Measurements from ENCODE around the gene OCIAD1.

The OCIAD1 gene

DNA sequence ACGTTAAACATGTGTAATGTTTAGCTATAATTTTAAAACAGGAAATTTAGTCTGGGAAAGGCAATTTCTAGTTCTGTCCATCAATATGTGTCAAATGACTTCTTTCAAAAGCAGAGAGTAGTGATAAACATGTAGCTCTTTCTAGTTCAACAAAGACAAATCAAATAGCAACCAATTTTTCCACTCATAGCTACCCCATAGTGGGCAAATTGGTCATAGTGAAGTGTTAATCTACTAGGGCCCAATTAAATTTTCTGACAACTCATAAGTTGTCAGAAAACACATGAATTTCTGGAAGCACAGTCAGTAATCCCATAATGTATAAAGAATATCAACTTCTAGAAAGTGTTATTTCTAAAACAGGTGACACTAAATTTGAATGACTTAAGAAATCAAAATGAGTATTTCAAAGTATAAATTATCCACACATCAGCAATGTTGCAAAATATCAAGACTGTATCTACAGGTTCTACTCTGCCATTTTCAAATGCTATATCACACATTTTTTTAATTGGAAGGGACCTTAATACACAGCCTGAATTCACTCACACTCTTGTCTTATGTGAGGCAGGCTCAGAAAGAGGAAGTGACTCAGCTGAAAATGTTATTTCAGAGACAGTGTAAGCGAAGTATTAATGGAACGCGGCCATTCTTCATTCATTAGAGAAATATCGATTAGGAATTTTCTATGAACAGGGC is 68.0 kb downstream of the OCIAD1 start:
- no peak for DNase-seq

GRCh38 chr4:48899432-48899749 is 68.5 kb downstream of the OCIAD1 start:
- no peak for DNase-seq

DNA sequence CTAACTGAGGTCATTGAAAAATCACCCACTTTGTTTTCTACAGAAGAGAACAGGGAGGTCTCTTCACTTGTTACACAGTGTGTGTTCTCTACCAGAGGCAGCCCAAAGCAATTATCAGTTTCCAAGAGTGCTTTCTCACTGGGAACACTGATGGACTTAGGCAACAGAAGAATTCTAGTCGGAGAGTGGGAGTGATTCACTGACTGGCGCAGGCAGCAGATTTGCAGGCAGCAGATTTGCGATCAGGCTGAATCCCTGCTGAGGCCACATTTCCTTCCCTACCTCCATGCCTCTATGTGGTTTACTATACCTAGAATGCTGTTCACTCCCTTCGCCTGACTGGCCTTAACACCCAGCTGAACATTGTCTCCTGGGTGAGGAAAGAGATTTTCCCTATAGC is 69.1 kb downstream of the OCIAD1 start:
- DNase-seq = peak in 1 of 2 donors; percentile 14

- DNase-seq = no peak
Observed at GRCh38 chr4:48901196-48901595, 70.3 kb downstream of the OCIAD1 start.

DNA sequence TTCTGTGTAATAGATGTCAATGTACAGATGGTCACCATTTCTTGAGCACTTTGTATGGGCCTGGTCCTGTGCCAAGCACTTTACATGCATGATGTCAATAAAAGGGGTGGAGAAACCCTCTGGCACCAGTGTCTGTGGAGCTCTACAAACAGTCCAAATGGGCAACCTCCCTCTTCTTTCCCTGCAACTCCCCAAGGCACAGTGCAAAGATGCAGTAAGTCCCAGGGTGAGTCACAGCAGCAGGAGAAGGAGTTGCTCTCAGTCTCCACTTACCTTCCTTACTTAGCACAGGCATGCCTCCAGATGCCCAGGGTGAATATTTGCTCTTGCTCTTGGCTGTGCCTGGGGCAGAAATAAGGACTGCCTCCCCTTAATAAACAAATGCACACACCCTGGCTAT is 71.4 kb downstream of the OCIAD1 start:
- no peak for DNase-seq

- DNase-seq = no peak
Observed at GRCh38 chr4:48904101-48904500, 73.2 kb downstream of the OCIAD1 start.

GRCh38 chr4:48904541-48905142 is 73.8 kb downstream of the OCIAD1 start:
- no peak for DNase-seq

DNA sequence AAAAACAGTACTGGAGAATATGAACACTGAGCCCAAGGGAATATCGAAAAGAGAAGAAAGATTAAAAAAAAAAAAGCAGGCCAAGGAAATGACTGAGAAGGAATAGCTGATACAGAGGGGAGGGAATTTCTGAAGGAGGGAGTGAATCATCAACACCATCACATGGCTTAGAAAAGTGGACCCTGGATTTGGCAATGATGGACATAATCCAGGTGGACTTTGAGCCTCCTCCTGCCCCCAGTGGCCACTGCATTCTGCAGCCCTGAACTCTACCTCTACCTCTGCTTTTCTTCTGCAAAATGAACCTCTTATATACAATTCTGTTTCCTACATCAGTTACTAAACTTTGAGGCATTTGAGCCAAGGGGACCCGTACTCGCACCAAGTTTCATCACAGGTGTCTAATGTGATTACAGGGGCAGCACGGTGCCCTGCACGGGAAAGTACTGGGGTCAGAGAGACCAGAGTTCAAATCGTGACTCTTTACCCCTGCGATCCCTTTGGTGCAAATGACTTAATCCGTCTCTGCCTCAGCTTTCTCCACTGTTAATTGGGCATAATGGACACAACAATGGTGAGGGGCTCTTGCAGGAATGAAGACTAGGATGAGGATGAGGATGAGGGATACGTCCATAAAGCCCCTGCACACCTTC is 74.6 kb downstream of the OCIAD1 start:
- no peak for DNase-seq

- DNase-seq = peak in 1 of 2 donors; percentile 14
Observed at GRCh38 chr4:48906206-48907173, 75.6 kb downstream of the OCIAD1 start, which contains the start of gene OCIAD2. TSS of gene OCIAD2 (minus strand) at chr4:48906774. CDS start at chr4:48904549, 2,225 bp downstream.

- no peak for DNase-seq
Observed at GRCh38 chr4:48907706-48908477, 77.0 kb downstream of the OCIAD1 start.

GRCh38 chr4:48908687-48909086 is 77.8 kb downstream of the OCIAD1 start:
- no peak for DNase-seq

DNA sequence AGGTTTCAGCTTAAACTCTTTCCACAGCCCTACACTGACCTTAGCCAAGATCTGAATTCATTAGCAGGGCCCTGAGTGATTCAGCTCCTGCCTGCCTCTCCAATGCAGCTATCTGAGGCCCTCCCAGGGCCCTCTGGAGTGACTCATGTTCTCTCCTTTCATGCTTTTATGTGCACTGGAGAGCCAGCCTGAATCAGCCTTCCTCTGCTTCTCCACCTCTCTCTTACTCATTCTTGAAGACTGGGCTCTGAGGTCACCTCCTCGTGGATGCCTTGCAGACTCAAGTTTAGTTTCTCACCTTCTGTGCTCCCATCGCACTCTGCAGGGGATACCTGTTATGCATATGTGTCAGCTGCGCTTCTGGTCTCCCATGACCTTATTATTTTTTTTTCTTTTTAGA is 78.8 kb downstream of the OCIAD1 start:
- DNase-seq = no peak

GRCh38 chr4:48910511-48910910 is 79.6 kb downstream of the OCIAD1 start:
- no peak for DNase-seq
